Tibial nerve (tissue), 3 donors: ENCODE measurements around the gene PPM1L.

Source experiments
- CTCF ChIP-seq, 5 experiments: fragments of 200-600 bp in 3 of 5; fragments of 450-650 bp in 2 of 5; sonication (generic) in 3 of 5; IDR thresholded peaks; one replicate each; pipeline ENCODE4 v1.5.1; 2016 to 2019; ENCODE audit warnings: antibody characterized with exemption in 5 of 5, mild to moderate bottlenecking in 3 of 5, moderate library complexity in 2 of 5
- POLR2A ChIP-seq, 2 donors: fragments of 450-650 bp; IDR thresholded peaks; one replicate each; pipeline ENCODE4 v1.6.1; 2017; ENCODE audit warnings: antibody characterized with exemption in 2 of 2, mild to moderate bottlenecking in 2 of 2, moderate library complexity in 2 of 2

GRCh38 chr3:160820430-160820829 lies 64.4 kb downstream of the PPM1L start:
- no peak for TF ChIP-seq CTCF (IDR thresholded peaks at IDR 0.05)
- TF ChIP-seq POLR2A (IDR thresholded peaks at IDR 0.05), result no peak
